ENCODE data around the gene ZSWIM4.
A peak's percentile ranks its signal among the peaks of the same experiment; 100 is the strongest.

Gene ZSWIM4

DNA sequence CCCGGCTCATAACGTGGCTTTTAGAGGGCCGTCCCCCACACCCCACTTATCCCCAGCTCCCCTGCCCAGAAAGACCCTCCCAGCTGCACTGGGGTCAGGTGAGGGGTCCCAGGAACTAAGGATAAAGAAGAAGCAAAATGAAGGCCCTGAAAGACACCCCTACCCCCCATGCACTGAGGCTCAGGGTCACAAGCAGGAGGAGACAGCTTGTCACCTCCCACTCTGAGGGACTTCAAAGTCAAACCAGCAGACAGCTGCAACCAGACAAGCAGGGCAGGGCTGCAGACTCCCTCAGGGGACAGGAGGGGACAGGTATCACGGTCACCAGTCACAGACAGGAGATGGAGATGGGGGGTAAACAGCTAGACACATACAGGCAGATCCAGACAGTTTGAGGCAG lies 75.6 kb downstream of the ZSWIM4 start:
- H3K9me3 ChIP-seq (ENCODE audit: insufficient read depth, low read depth, low read length): peaks cover 2% of the 10 kb centered on the region
- peaks cover 7% of the 10 kb centered on the region for H3K79me1 ChIP-seq (ENCODE audit: low read length)
- H3K4me3 ChIP-seq (ENCODE audit: low read depth, low read length): no peak overlapping the region
- H4K91ac ChIP-seq (ENCODE audit: low read depth, low read length): no peak overlapping the region
- H2BK12ac ChIP-seq (ENCODE audit: low read length): no peak overlapping the region
- no peak overlapping the region for H2BK120ac ChIP-seq (ENCODE audit: insufficient read depth, low read length, poor library complexity)
- no peak overlapping the region for H3K4ac ChIP-seq (ENCODE audit: low read depth, low read length)
- H3K9ac ChIP-seq (ENCODE audit: low read length): no peak overlapping the region
- no peak overlapping the region for H3K23ac ChIP-seq (ENCODE audit: low read length)
- no peaks in the 10 kb centered on the region for H3K36me3 ChIP-seq (ENCODE audit: control insufficient read depth in 1 of 2, insufficient read depth in 2 of 2, low read length in 2 of 2)
- H3K79me2 ChIP-seq (ENCODE audit: control insufficient read depth, insufficient read depth, low read length, poor library complexity): no peaks in the 10 kb centered on the region
- no peak overlapping the region for H3K18ac ChIP-seq (ENCODE audit: low read length)
- peaks cover 18 to 22% of the 10 kb centered on the region in 2 experiments for H3K4me1 ChIP-seq (ENCODE audit: control insufficient read depth in 1 of 2, insufficient read depth in 2 of 2, low read length in 2 of 2)
- no peak overlapping the region for H2AK5ac ChIP-seq (ENCODE audit: low read length)
- H3K27ac ChIP-seq (ENCODE audit: low read depth, low read length): no peak overlapping the region
- no peak overlapping the region for H4K8ac ChIP-seq (ENCODE audit: low read depth, low read length)
- H2BK5ac ChIP-seq (ENCODE audit: low read depth, low read length, poor library complexity): no peak overlapping the region
- peaks cover 2% of the 10 kb centered on the region for H3K27me3 ChIP-seq (ENCODE audit: insufficient read depth, low read length)
- no peak overlapping the region for H2AFZ ChIP-seq (ENCODE audit: insufficient read depth, low read length, poor library complexity)
- no peak overlapping the region for H3K4me2 ChIP-seq (ENCODE audit: low read length)
- no CpG with 5 or more reads among the region's 4 CpGs for WGBS (ENCODE audit: extremely low coverage, insufficient coverage, insufficient read length)
- no peak overlapping the region for H4K12ac ChIP-seq (ENCODE audit: low read depth, low read length)
- H3K14ac ChIP-seq (ENCODE audit: low read length): no peak overlapping the region
- DNase-seq: no peak

GRCh38 chr19:13872339-13872694 lies 77.1 kb downstream of the ZSWIM4 start:
- H3K4me1 ChIP-seq (ENCODE audit: control insufficient read depth in 1 of 2, insufficient read depth in 2 of 2, low read length in 2 of 2): peaks cover 14 to 21% of the 10 kb centered on the region in 2 experiments
- H3K9me3 ChIP-seq (ENCODE audit: insufficient read depth, low read depth, low read length): peaks cover under 1% of the 10 kb centered on the region
- no peak overlapping the region for H3K14ac ChIP-seq (ENCODE audit: low read length)
- H3K9ac ChIP-seq (ENCODE audit: low read length): no peak overlapping the region
- peaks cover 7% of the 10 kb centered on the region for H3K79me1 ChIP-seq (ENCODE audit: low read length)
- peak overlapping the region; percentile 28 for H2BK120ac ChIP-seq (ENCODE audit: insufficient read depth, low read length, poor library complexity)
- no peak overlapping the region for H3K4ac ChIP-seq (ENCODE audit: low read depth, low read length)
- H2BK12ac ChIP-seq (ENCODE audit: low read length): no peak overlapping the region
- H2AFZ ChIP-seq (ENCODE audit: insufficient read depth, low read length, poor library complexity): peak overlapping the region; percentile 30
- H3K18ac ChIP-seq (ENCODE audit: low read length): no peak overlapping the region
- no peak overlapping the region for H3K27ac ChIP-seq (ENCODE audit: low read depth, low read length)
- H4K12ac ChIP-seq (ENCODE audit: low read depth, low read length): no peak overlapping the region
- WGBS (ENCODE audit: extremely low coverage, insufficient coverage, insufficient read length): no CpG with 5 or more reads among the region's 5 CpGs
- no peak overlapping the region for H2BK5ac ChIP-seq (ENCODE audit: low read depth, low read length, poor library complexity)
- peak overlapping the region; percentile 66 for H3K4me2 ChIP-seq (ENCODE audit: low read length)
- no peak for DNase-seq
- no peak overlapping the region for H3K23ac ChIP-seq (ENCODE audit: low read length)
- no peak overlapping the region for H4K8ac ChIP-seq (ENCODE audit: low read depth, low read length)
- H3K79me2 ChIP-seq (ENCODE audit: control insufficient read depth, insufficient read depth, low read length, poor library complexity): no peaks in the 10 kb centered on the region
- no peak overlapping the region for H3K4me3 ChIP-seq (ENCODE audit: low read depth, low read length)
- no peaks in the 10 kb centered on the region for H3K36me3 ChIP-seq (ENCODE audit: control insufficient read depth in 1 of 2, insufficient read depth in 2 of 2, low read length in 2 of 2)
- H3K27me3 ChIP-seq (ENCODE audit: insufficient read depth, low read length): no peaks in the 10 kb centered on the region
- H2AK5ac ChIP-seq (ENCODE audit: low read length): no peak overlapping the region
- H4K91ac ChIP-seq (ENCODE audit: low read depth, low read length): no peak overlapping the region

- no peak overlapping the region for H3K9ac ChIP-seq (ENCODE audit: low read length)
- H2AK5ac ChIP-seq (ENCODE audit: low read length): peak overlapping the region; percentile 70
- peaks cover 7% of the 10 kb centered on the region for H3K79me1 ChIP-seq (ENCODE audit: low read length)
- H3K4ac ChIP-seq (ENCODE audit: low read depth, low read length): no peak overlapping the region
- H3K23ac ChIP-seq (ENCODE audit: low read length): no peak overlapping the region
- peak overlapping the region; percentile 48 for H3K4me3 ChIP-seq (ENCODE audit: low read depth, low read length)
- H3K79me2 ChIP-seq (ENCODE audit: control insufficient read depth, insufficient read depth, low read length, poor library complexity): no peaks in the 10 kb centered on the region
- H3K27ac ChIP-seq (ENCODE audit: low read depth, low read length): no peak overlapping the region
- peak overlapping the region; percentile 66 for H3K4me2 ChIP-seq (ENCODE audit: low read length)
- H3K9me3 ChIP-seq (ENCODE audit: insufficient read depth, low read depth, low read length): peaks cover 3% of the 10 kb centered on the region
- no peak overlapping the region for H2BK5ac ChIP-seq (ENCODE audit: low read depth, low read length, poor library complexity)
- no peak overlapping the region for H2BK12ac ChIP-seq (ENCODE audit: low read length)
- H2BK120ac ChIP-seq (ENCODE audit: insufficient read depth, low read length, poor library complexity): peak overlapping the region; percentile 28
- H2AFZ ChIP-seq (ENCODE audit: insufficient read depth, low read length, poor library complexity): peak overlapping the region; percentile 57
- no peak for DNase-seq
- peak overlapping the region; percentile 65 for H4K91ac ChIP-seq (ENCODE audit: low read depth, low read length)
- peak overlapping the region; percentile 43 for H3K18ac ChIP-seq (ENCODE audit: low read length)
- no peaks in the 10 kb centered on the region for H3K27me3 ChIP-seq (ENCODE audit: insufficient read depth, low read length)
- no peak overlapping the region for H4K12ac ChIP-seq (ENCODE audit: low read depth, low read length)
- H3K36me3 ChIP-seq (ENCODE audit: control insufficient read depth in 1 of 2, insufficient read depth in 2 of 2, low read length in 2 of 2): no peaks in the 10 kb centered on the region
- peaks cover 14 to 21% of the 10 kb centered on the region in 2 experiments for H3K4me1 ChIP-seq (ENCODE audit: control insufficient read depth in 1 of 2, insufficient read depth in 2 of 2, low read length in 2 of 2)
- no CpG with 5 or more reads among the region's 45 CpGs for WGBS (ENCODE audit: extremely low coverage, insufficient coverage, insufficient read length)
- peak overlapping the region; percentile 26 for H4K8ac ChIP-seq (ENCODE audit: low read depth, low read length)
- H3K14ac ChIP-seq (ENCODE audit: low read length): no peak overlapping the region
These were observed 77.6 kb downstream of the ZSWIM4 start for GRCh38 chr19:13872695-13873389.

DNA sequence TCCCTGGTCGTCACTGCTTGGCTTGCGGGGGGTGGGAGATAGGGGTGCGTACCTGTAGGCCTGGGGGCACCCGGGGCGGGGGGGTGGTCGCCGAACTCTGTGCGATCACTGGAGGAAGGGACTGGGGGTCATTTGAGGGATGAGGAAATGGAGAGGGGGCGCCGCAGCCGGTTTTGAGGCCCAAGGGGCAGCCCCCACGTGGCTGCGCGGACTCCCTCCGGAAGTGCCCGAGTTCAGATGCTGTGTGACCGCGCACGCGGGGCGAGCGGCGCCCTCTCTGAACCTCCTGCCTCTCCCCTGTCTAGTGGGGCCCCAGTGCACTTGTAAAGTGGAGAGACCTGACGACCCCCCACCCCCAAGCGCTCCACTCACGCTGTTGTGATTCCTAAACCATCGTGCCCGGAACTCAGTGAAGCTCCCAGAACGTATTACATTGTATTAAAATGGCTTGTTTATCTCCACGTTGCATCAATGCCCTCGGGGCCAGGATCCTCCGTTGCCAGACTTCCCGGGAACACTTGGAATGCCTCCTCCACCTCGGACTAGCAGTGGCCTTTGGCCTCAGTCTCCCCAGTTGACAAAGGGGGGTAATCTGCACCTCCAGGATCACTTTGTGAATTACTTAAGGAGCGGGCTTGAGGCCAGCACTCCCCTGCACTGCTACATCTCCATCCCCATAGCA lies 78.7 kb downstream of the ZSWIM4 start:
- Histone ChIP-seq H3K79me2 (ENCODE audit: control insufficient read depth, insufficient read depth, low read length, poor library complexity) (no peaks in the 10 kb centered on the region), H2AK5ac (ENCODE audit: low read length) (no peak overlapping the region), H3K36me3 (ENCODE audit: control insufficient read depth in 1 of 2, insufficient read depth in 2 of 2, low read length in 2 of 2) (no peaks in the 10 kb centered on the region), H3K4me1 (ENCODE audit: control insufficient read depth in 1 of 2, insufficient read depth in 2 of 2, low read length in 2 of 2) (peaks cover 14 to 21% of the 10 kb centered on the region in 2 experiments), H3K23ac (ENCODE audit: low read length) (no peak overlapping the region), H3K27me3 (ENCODE audit: insufficient read depth, low read length) (no peaks in the 10 kb centered on the region), H3K9ac (ENCODE audit: low read length) (no peak overlapping the region), H3K4me2 (ENCODE audit: low read length) (no peak overlapping the region), H2BK12ac (ENCODE audit: low read length) (peak overlapping the region; percentile 32), H3K18ac (ENCODE audit: low read length) (no peak overlapping the region), H4K8ac (ENCODE audit: low read depth, low read length) (peak overlapping the region; percentile 18), H3K4me3 (ENCODE audit: low read depth, low read length) (no peak overlapping the region), H3K9me3 (ENCODE audit: insufficient read depth, low read depth, low read length) (peaks cover 3% of the 10 kb centered on the region), H3K4ac (ENCODE audit: low read depth, low read length) (no peak overlapping the region), H2BK120ac (ENCODE audit: insufficient read depth, low read length, poor library complexity) (peak overlapping the region; percentile 25), H3K79me1 (ENCODE audit: low read length) (peaks cover 7% of the 10 kb centered on the region), H3K27ac (ENCODE audit: low read depth, low read length) (no peak overlapping the region), H2BK5ac (ENCODE audit: low read depth, low read length, poor library complexity) (no peak overlapping the region), H2AFZ (ENCODE audit: insufficient read depth, low read length, poor library complexity) (peak overlapping the region; percentile 37), H4K12ac (ENCODE audit: low read depth, low read length) (no peak overlapping the region), H4K91ac (ENCODE audit: low read depth, low read length) (no peak overlapping the region), H3K14ac (ENCODE audit: low read length) (no peak overlapping the region)
- peak in 1 of 2 donors; percentile 52 for DNase-seq
- WGBS (ENCODE audit: extremely low coverage, insufficient coverage, insufficient read length): no CpG with 5 or more reads among the region's 35 CpGs

Data from trophoblast cell (in vitro differentiated cells and primary cell).